ENCODE results near the gene CORO1C.
"Not testable (repeated sequence)": the region's sequence is repeated elsewhere in the genome, so short reads cannot be mapped to it uniquely, and the experiment has no call there.

The CORO1C gene

DNA sequence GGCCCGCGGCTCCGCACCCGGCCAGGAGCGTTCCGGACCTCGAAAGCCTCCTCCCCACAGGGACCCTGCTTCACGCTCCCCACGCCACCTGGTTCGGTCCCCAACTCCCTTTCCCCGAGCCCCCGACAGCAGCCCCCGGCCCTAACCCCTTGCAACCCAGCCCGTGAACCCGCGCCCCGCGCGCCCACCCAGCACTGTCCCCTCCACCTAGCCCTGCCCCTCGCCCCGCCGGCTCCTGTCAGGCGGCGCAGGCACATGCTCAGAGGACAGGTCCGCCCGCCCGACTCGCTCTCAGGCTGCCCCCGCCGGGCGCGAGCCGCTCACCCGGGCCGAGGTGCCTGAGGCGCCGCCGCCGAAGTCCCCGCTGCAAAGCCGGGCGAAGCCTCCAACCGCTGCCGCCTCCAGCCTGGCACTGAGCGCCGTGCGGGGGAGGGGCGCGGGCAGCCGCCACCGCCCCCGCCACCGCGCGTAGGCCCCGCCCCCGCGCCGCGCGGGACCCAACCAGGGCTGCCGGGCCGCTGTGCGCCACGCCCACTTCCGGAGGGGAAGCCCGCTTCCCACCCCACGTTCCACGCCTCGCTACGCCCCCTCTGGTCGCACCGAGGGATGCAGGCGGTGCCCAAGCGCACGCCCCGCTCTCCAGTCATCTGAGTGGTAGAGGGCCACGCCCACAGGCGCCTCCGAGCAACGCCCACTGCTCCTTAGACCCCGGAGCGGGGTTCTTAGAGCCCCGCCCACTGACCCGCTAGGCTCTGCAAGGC is at the start of gene CORO1C:
Gene CORO1C, minus strand, starts transcription at position 414 of the 761 bp plus-strand sequence. CDS start 30,200 bp downstream, outside the sequence.
- peak; percentile 84 to 91 for DNase-seq (ENCODE audit: low read depth in 1 of 2, low spot score in 1 of 2)

DNA sequence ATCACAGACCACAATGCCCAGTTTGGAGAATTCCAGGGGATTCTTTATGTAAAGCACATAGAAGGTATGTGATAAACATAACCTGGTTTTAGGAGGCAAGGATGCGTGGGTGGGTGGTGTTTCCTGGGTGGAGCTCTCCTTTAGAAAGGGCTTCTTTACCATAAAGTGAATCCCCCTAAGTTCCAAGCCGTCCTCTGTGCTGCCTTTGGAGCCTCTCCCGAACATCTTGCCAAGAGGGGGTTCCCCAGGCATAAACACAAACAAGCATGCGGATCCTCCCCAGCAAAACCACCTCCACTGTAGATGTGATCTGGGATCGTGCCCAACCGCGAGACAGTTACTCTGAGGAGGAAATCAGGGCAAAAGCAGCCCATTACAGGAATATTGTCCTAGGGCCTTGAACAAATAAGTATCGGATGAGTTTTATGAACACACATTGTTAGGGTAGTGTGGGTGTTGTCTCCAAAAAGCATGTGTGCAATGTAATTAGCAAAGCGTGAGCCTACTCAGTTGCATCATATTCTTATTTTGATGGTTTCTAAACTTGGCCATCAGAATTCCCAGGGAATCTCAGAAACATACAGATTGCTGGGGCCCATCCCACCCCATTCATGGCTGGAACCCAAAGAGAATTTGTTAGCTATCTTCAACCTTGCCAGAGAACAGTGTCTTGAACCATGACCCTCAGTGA is 48.8 kb upstream of the CORO1C start:
- DNase-seq (ENCODE audit: low read depth in 1 of 2, low spot score in 1 of 2) = no peak

DNA sequence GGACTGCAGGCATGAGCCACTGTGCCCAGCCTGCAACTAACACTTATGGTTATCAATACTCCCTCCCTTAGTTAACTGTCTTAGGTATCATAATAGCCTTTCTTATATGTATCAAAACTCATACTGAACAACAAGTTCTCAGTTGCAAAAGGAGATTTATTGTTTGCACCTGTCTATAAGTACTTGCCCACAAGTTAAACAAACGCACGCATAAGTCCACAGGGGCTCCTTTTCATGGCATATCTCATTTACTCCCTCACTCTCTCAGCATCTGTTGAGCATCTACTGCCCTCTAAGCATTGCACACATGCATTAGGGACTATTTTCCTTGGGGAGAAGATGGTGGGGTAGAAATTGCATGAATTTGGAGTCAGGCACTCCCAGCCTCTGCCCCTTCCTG is 46.7 kb upstream of the CORO1C start:
- DNase-seq (ENCODE audit: low read depth in 1 of 2, low spot score in 1 of 2) = no peak

GRCh38 chr12:108777156-108777555 is 45.8 kb upstream of the CORO1C start:
- DNase-seq (ENCODE audit: low read depth in 1 of 2, low spot score in 1 of 2) = no peak

GRCh38 chr12:108773798-108774788 is 42.8 kb upstream of the CORO1C start:
- no peak for DNase-seq (ENCODE audit: low read depth in 1 of 2, low spot score in 1 of 2)

GRCh38 chr12:108772891-108773797 is 41.8 kb upstream of the CORO1C start:
- DNase-seq (ENCODE audit: low read depth in 1 of 2, low spot score in 1 of 2) = no peak

DNA sequence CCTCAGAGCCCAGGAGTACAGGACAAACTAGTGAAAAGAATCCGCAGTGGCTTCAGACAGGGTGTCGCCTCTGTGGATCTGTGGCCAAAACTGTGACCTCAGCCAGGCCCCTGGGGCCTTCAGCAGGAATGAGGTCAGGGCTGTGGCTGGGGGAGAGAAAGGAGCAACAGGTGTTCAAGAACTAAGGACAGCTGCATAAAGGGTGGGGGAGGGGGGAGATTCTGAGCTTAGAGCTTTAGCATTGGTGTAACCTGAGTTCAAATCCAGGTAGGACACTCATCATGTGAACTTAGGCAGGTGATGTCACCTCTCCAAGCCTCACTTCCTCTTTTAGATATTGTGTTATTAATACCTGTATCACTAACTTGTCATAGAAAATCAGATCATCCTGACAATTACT is 40.9 kb upstream of the CORO1C start:
- no peak for DNase-seq (ENCODE audit: low read depth in 1 of 2, low spot score in 1 of 2)

DNA sequence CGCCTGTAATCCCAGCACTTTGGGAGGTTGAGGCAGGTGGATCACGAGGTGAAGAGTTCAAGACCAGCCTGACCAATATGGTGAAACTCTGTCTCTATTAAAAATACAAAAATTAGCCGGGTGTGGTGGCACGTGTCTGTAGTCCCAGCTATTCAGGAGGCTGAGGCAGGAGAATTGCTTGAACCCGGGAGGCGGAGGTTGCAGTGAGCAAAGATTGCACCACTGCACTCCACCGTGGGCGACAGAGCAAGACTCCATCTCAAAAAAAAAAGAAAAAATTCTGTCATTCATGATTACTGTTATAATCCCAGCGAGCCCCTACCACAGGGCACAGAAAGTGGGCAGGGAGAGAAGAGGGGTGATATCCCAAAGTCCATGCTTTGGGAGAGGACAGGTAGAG is 40.5 kb upstream of the CORO1C start:
- not testable (repeated sequence) for DNase-seq (ENCODE audit: low read depth in 1 of 2, low spot score in 1 of 2)

DNA sequence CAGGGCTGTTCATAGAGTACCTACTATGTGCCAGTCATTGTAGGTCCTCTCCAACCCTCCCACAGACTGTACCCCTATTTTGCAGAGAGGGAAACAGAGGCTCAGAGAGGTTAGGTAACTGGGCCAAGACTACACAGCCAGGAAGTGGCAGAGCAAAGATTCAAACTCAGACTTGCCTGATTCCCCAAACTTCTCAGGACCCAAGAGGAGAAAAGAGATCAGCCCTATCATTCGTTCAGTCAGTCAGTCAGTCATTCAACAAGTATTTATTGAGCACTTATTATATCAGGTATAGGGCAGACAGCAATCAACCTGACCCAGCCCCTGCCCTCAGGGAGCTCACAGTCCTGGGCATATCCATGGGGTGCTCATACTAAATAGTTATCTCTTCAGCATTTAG is 39.6 kb upstream of the CORO1C start:
- DNase-seq (ENCODE audit: low read depth in 1 of 2, low spot score in 1 of 2) = no peak

- no peak for DNase-seq (ENCODE audit: low read depth in 1 of 2, low spot score in 1 of 2)
Observed at GRCh38 chr12:108770269-108770829, 39.0 kb upstream of the CORO1C start.

DNA sequence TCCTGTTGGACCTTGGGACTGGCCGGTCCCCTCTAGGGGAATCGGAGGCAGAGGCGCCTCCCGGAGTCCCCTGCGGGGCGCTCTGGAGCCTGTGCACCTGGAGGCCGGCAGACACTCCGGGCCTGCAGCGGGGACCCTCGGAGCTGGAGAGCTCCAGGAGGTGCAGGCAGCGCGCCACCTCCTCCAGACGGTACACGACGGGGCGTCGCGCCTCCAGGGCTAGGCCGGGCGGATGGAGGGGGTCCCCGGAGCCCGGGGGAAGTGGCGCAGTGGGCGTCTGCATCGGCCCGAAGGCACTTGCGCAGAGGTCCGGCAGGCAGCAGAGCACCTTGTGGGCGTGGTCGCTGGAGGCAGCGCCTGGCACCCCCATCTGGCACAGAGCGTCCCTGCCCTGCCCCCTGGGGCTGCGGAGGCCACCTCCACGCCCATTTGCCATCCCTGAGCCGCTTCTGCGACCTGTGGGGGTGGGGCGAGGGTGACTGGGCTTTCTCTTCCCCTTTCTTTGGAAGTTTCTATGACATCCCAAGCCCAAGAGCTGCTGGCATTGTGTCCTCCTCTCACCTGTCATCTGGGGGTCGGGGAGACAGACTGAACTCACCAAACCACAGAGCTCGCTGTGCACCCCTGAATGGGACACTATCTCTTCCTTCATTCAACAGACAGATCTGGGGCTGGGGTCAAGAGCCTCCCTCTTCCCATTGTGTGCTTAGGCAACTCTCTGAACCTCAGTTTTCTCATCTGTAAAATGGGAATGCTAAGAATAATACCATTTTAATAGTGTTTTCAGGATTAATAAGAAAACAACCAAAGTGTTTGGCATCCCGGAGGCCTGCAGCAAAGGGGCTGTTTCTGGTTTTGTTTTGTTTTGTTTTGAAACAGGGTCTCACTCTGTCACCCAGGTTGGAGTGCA is 37.5 kb upstream of the CORO1C start:
- no peak for DNase-seq (ENCODE audit: low read depth in 1 of 2, low spot score in 1 of 2)

DNA sequence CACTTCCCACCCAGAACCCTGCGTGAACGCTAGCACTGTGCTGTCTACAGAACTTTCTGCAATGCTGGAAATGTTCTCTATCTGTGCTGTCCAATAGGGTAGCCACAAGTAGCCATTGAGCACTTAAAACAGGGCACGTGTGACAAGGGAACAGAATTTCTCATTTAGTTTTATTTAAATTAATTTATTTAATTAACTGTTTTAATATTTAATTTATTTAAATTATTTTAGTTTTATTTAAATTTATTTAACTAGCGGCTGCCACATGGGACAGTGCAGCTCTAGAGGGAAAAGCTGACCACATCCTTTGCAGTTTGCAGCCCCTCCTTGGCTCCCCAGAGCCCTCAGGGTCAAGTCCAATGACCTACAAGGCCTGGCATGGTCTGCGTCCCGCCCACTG is 35.0 kb upstream of the CORO1C start:
- DNase-seq (ENCODE audit: low read depth in 1 of 2, low spot score in 1 of 2) = no peak

GRCh38 chr12:108765289-108765764 is 34.0 kb upstream of the CORO1C start:
- DNase-seq (ENCODE audit: low read depth in 1 of 2, low spot score in 1 of 2) = no peak

DNA sequence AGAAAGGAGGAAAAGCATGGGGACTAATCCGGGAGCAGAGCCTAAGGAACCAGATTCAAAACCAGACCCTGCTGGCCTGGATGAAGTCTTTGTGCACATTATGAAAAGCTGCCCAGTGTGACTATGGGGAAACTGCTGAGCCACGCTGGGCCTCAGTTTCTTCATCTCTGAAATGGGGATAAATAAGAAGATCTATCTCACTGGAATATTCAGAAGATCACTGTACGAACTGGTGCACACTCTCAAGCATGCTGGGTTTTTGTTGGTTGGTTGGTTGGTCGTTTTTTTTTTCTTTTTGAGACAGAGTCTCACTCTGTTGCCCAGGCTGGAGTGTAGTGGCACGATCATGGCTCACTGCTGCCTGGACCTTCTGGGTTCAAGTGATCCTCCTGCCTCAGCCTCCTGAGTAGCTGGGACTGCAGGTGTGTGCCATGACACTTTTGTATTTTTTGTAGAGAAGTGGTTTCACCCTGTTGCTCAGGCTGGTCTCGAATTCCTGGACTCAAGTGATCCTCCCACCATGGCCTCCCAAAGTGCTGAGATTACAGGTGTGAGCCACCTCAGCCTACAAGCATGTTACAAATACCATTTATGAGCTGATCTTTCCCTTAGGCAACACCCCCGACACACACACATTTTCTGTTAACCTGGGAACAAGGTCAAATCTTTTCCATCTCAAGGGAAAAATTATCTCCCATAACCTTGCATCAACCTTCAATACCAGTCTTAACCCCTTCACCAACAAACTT is 33.4 kb upstream of the CORO1C start:
- DNase-seq (ENCODE audit: low read depth in 1 of 2, low spot score in 1 of 2) = no peak

GRCh38 chr12:108761226-108761625 is 29.9 kb upstream of the CORO1C start:
- DNase-seq (ENCODE audit: low read depth in 1 of 2, low spot score in 1 of 2) = no peak

DNA sequence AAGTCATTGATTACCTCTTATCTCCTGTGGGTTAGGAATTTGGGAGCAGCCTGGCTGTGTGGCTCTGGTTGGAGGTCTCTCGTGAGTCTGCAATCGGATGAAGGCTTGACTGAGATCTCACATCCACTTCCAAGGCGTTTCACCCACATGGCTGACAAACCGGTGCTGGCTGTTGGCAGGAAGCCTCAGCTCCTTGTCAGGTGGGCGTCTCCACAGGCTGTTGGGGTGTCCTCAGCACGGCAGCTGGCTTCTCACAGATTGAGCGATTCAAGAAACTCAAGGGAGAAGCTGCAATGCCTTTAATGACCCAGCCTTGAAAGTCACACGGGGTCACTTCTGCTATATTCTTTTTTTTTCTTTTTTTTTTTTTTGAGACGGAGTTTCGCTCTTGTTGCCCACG is 28.6 kb upstream of the CORO1C start:
- DNase-seq (ENCODE audit: low read depth in 1 of 2, low spot score in 1 of 2) = no peak

GRCh38 chr12:108757856-108758255 is 26.5 kb upstream of the CORO1C start:
- DNase-seq (ENCODE audit: low read depth in 1 of 2, low spot score in 1 of 2) = no peak

- no peak for DNase-seq (ENCODE audit: low read depth in 1 of 2, low spot score in 1 of 2)
Observed at GRCh38 chr12:108756421-108756820, 25.1 kb upstream of the CORO1C start.
